Activated CD8-positive, alpha-beta memory T cell treated with anti-CD3 and anti-CD28 coated beads, Interleukin-2, amount 50 U/mL, for 24 hours (primary cell): ENCODE results near the gene AATK.

Experiments
- DNase-seq: peaks from one replicate; pipeline ENCODE4 v3.0.0-alpha.2; 2020; ENCODE audit errors: extremely low read depth

AATK gene

GRCh38 chr17:81071761-81072741, 94.0 kb downstream of the AATK start:
- DNase-seq = no peak

GRCh38 chr17:81070541-81071246, 95.3 kb downstream of the AATK start:
- no peak for DNase-seq

- DNase-seq = no peak
Observed at GRCh38 chr17:81069135-81069645, 96.8 kb downstream of the AATK start.

GRCh38 chr17:81068411-81069134, 97.4 kb downstream of the AATK start:
- no peak for DNase-seq

- DNase-seq = no peak
Observed at GRCh38 chr17:81067391-81067811, 98.6 kb downstream of the AATK start.
